Stomach (tissue), 4 donors: ENCODE results near the gene BSN.

Experiments used
- CTCF ChIP-seq, 7 experiments: fragments of 450-650 bp in 4 of 7; fragments of 200-600 bp in 3 of 7; sonication (generic) in 3 of 7; IDR thresholded peaks; one replicate each; pipeline ENCODE4 v1.5.1; 2016 to 2019; ENCODE audit warnings: antibody characterized with exemption in 7 of 7, control low read depth in 2 of 7, mild to moderate bottlenecking in 1 of 7
- EP300 ChIP-seq: sonication (generic); formaldehyde crosslinking; IDR thresholded peaks from one replicate; pipeline ENCODE4 v1.6.1; 2017; ENCODE audit warnings: antibody characterized with exemption
- POLR2A ChIP-seq, 4 donors: fragments of 450-650 bp; IDR thresholded peaks; one replicate each; pipeline ENCODE4 v1.6.1; 2016; ENCODE audit warnings: antibody characterized with exemption in 4 of 4, control low read depth in 2 of 4, mild to moderate bottlenecking in 1 of 4, moderate library complexity in 1 of 4

DNA sequence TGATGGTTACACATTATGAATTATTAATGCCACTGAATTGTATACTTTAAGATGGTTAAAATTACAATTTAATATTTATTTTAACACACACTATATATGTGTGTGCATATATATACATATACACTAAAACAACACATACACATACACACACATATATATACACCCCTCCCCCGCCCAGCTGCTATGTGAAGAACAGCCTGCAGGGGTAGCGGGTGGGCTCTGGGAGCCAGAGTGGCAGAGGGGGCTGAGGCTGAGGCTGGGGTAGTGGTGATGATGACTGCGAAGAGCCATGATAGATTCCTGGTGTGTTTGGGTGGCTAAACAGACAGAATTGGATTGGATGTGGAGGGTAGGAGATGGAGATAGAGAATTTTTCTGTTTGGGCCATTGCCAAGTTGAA lies 80.5 kb downstream of the BSN start:
- TF ChIP-seq CTCF (IDR thresholded peaks at IDR 0.05): no peak
- TF ChIP-seq EP300: no peak
- TF ChIP-seq POLR2A (IDR thresholded peaks at IDR 0.05): no peak
